ENCODE results near the gene MACF1. TPM values are rescaled to one million over a fixed set of nuclear protein-coding genes. Genes with fewer than 3 reads are reported as not detected.
A peak's percentile ranks its signal among the peaks of the same experiment; 100 is the strongest.

Gene MACF1
- total RNA-seq, 1 donor from 2014 or later = 657 TPM

DNA sequence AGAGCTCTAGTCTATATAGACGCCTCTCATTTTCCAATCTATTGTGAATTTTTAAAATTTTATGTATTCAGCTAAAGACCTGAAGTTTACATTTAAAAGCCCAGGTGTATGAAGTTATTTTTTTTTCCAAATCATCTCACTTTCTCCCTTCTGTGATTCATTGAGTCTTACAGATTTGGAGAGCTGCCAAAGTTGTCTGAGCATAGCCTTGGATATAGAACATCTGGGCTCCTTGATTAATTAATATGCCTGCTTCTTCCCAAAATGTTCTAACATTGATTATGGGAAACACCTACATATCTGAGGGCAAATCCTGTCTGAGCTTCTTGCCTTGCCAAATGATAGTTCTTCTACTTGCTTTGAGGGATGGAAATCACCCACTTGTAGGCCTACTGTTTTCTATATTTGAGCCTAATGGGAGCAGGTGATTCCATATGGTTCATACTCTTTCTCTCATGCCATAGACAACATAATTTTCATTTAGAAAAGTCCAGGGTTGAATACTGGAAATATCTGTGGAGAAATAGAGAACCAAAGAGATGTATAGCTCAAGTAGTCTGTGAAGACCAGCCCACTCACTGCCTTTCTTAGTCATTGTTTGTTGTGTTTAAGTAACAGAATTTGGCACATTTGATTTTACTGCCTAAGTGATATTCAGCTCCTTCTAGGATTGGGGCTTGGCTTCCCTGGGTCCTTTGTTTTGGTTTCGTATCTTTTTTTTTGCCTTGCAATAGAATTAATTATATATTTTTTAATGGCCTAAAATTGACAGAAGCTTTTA, 46.2 kb downstream of the MACF1 start:
- Mint-ChIP-seq H3K27ac (ENCODE audit: unreplicated experiment) (no peak overlapping the region), H3K9me3 (ENCODE audit: unreplicated experiment) (no peaks in the 10 kb centered on the region), H3K4me3 (ENCODE audit: unreplicated experiment) (no peak overlapping the region), H3K36me3 (ENCODE audit: unreplicated experiment) (no peaks in the 10 kb centered on the region), H3K27me3 (ENCODE audit: unreplicated experiment) (no peaks in the 10 kb centered on the region), H3K4me1 (ENCODE audit: low read depth, unreplicated experiment) (peaks cover 3% of the 10 kb centered on the region)
- TF ChIP-seq, protein P1, sequence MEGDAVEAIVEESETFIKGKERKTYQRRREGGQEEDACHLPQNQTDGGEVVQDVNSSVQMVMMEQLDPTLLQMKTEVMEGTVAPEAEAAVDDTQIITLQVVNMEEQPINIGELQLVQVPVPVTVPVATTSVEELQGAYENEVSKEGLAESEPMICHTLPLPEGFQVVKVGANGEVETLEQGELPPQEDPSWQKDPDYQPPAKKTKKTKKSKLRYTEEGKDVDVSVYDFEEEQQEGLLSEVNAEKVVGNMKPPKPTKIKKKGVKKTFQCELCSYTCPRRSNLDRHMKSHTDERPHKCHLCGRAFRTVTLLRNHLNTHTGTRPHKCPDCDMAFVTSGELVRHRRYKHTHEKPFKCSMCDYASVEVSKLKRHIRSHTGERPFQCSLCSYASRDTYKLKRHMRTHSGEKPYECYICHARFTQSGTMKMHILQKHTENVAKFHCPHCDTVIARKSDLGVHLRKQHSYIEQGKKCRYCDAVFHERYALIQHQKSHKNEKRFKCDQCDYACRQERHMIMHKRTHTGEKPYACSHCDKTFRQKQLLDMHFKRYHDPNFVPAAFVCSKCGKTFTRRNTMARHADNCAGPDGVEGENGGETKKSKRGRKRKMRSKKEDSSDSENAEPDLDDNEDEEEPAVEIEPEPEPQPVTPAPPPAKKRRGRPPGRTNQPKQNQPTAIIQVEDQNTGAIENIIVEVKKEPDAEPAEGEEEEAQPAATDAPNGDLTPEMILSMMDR (IDR thresholded peaks at IDR 0.05; ENCODE audit: partially characterized antibody, unreplicated experiment) = no peak
- no peak for DNase-seq

DNA sequence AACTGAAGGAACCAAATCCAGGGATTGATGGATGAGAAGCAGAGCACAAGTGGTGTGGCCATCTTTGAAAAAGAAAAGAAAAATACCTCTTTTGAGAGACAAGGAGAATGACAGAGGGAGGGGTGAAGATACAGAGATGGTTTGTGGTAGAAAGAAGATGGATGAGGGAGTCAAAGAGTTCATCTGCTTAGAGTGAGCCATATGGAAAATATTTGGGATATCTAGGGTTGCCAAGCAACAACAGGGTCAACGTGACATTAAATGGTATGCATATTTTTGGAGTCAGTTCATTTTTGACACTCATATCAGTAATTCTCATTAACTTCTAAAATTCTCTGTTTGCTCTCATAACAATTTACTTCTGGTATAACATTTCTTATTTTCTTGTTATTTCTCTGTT, 50.7 kb downstream of the MACF1 start:
- TF ChIP-seq, protein P1 (IDR thresholded peaks at IDR 0.05; ENCODE audit: partially characterized antibody, unreplicated experiment) = no peak
- no peak overlapping the region for H3K4me3 Mint-ChIP-seq (ENCODE audit: unreplicated experiment)
- no peaks in the 10 kb centered on the region for H3K27me3 Mint-ChIP-seq (ENCODE audit: unreplicated experiment)
- H3K9me3 Mint-ChIP-seq (ENCODE audit: unreplicated experiment) = no peaks in the 10 kb centered on the region
- no peak overlapping the region for H3K27ac Mint-ChIP-seq (ENCODE audit: unreplicated experiment)
- no peaks in the 10 kb centered on the region for H3K4me1 Mint-ChIP-seq (ENCODE audit: low read depth, unreplicated experiment)
- no peak for DNase-seq
- no peaks in the 10 kb centered on the region for H3K36me3 Mint-ChIP-seq (ENCODE audit: unreplicated experiment)

- Mint-ChIP-seq H3K27ac (ENCODE audit: unreplicated experiment) (no peak overlapping the region), H3K27me3 (ENCODE audit: unreplicated experiment) (no peaks in the 10 kb centered on the region), H3K36me3 (ENCODE audit: unreplicated experiment) (no peaks in the 10 kb centered on the region), H3K9me3 (ENCODE audit: unreplicated experiment) (peaks cover 1% of the 10 kb centered on the region), H3K4me1 (ENCODE audit: low read depth, unreplicated experiment) (peaks cover 6% of the 10 kb centered on the region), H3K4me3 (ENCODE audit: unreplicated experiment) (peak overlapping the region; percentile 7)
- TF ChIP-seq, protein P1 (IDR thresholded peaks at IDR 0.05; ENCODE audit: partially characterized antibody, unreplicated experiment) = peak; percentile 73
- peak; percentile 62 for DNase-seq
Observed at GRCh38 chr1:39258146-39258924, 53.8 kb downstream of the MACF1 start.

- no peak for DNase-seq
- TF ChIP-seq, protein P1 (IDR thresholded peaks at IDR 0.05; ENCODE audit: partially characterized antibody, unreplicated experiment) = peak; percentile 26
- Mint-ChIP-seq H3K27ac (ENCODE audit: unreplicated experiment) (no peak overlapping the region), H3K27me3 (ENCODE audit: unreplicated experiment) (no peaks in the 10 kb centered on the region), H3K4me1 (ENCODE audit: low read depth, unreplicated experiment) (peaks cover 7% of the 10 kb centered on the region), H3K36me3 (ENCODE audit: unreplicated experiment) (no peaks in the 10 kb centered on the region), H3K4me3 (ENCODE audit: unreplicated experiment) (no peak overlapping the region), H3K9me3 (ENCODE audit: unreplicated experiment) (peaks cover 1% of the 10 kb centered on the region)
Observed at GRCh38 chr1:39258925-39259244, 54.4 kb downstream of the MACF1 start.

- Mint-ChIP-seq H3K27ac (ENCODE audit: unreplicated experiment) (no peak overlapping the region), H3K4me1 (ENCODE audit: low read depth, unreplicated experiment) (peaks cover 20% of the 10 kb centered on the region), H3K27me3 (ENCODE audit: unreplicated experiment) (peaks cover under 1% of the 10 kb centered on the region), H3K4me3 (ENCODE audit: unreplicated experiment) (no peak overlapping the region), H3K36me3 (ENCODE audit: unreplicated experiment) (no peaks in the 10 kb centered on the region), H3K9me3 (ENCODE audit: unreplicated experiment) (peaks cover 3% of the 10 kb centered on the region)
- DNase-seq = no peak
- TF ChIP-seq, protein P1 (IDR thresholded peaks at IDR 0.05; ENCODE audit: partially characterized antibody, unreplicated experiment) = no peak
Observed at GRCh38 chr1:39261712-39262221, 57.3 kb downstream of the MACF1 start.
